Measurements from ENCODE around the gene PPP2R2C.

PPP2R2C gene

DNA sequence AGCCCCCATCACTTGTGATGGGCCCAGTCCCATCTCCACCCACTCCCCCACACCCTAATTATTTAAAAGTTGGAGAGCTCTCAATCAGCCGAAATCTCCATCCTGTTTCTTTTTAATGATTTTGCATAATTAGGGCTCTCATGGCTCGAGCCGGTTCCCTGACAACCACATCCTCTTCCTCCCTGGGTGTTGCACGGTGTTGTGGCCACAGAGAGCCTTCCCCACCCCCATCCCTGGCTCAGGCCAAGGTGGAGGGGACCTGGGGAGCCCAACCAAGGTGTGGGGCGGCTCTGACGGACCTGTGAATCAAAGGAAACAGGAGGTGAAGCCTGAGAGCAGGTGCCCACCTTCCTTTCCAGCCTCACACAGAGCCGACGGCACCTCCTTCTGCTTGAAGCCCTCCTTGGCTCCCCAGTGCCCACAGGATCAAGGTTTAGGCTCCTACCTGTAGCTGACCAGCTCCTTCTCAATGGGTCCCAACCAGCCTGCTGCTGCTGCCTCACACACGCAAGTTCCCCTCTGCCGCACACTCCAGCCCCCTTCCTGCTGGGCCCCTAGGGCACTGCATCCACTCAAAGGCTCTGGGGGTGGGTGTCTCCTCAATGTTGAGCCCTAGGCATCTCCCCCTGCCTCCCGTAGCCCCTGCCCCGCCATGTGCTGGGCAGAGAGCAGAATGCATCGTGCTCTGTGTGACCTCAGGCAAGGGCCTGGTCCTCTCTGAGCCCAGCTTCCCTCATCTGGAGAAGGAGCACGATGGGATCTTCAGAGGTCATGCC is 134.1 kb downstream of the PPP2R2C start:
- Histone ChIP-seq H3K9ac (ENCODE audit: low read length) (no peak overlapping the region), H4K91ac (ENCODE audit: low read length) (no peak overlapping the region), H3K4me1 (ENCODE audit: control insufficient read depth, insufficient read depth, low read depth, low read length) (peaks cover 2% of the 10 kb centered on the region), H2BK12ac (ENCODE audit: low read length in 2 of 2) (no peak overlapping the region), H3K18ac (ENCODE audit: low read depth in 1 of 2, low read length in 2 of 2) (no peak overlapping the region), H4K8ac (ENCODE audit: low read length) (no peak overlapping the region), H3K9me3 (ENCODE audit: control insufficient read depth, low read length) (peaks cover 8% of the 10 kb centered on the region), H3K4me3 (ENCODE audit: insufficient read depth in 1 of 2, low read depth in 1 of 2, low read length in 2 of 2) (no peak overlapping the region), H2BK5ac (ENCODE audit: low read depth, low read length, poor library complexity, severe bottlenecking) (no peak overlapping the region), H3K4me2 (ENCODE audit: low read length, poor library complexity, severe bottlenecking) (no peak overlapping the region), H2BK15ac (ENCODE audit: low read depth, poor library complexity, severe bottlenecking) (no peak overlapping the region), H3K27me3 (ENCODE audit: control insufficient read depth in 1 of 2, insufficient read depth in 1 of 2, low read length in 2 of 2) (peaks cover 49 to 67% of the 10 kb centered on the region in 2 experiments), H3K23ac (ENCODE audit: low read length in 2 of 2) (no peak overlapping the region), H3K79me1 (replicated peaks; ENCODE audit: low read length, poor library complexity, severe bottlenecking) (no peaks in the 10 kb centered on the region), H3K4ac (ENCODE audit: low read depth in 1 of 2, low read length in 2 of 2) (no peak overlapping the region), H2BK120ac (ENCODE audit: low read depth, low read length) (no peak overlapping the region), H3K14ac (ENCODE audit: low read length in 2 of 2) (no peak overlapping the region), H3K36me3 (ENCODE audit: control insufficient read depth in 1 of 2, insufficient read depth in 2 of 2, low read depth in 1 of 2, low read length in 2 of 2) (no peaks in the 10 kb centered on the region), H2AFZ (ENCODE audit: low read depth, low read length) (no peak overlapping the region), H2AK5ac (ENCODE audit: low read length, severe bottlenecking) (no peak overlapping the region), H3K27ac (ENCODE audit: low read length, poor library complexity, severe bottlenecking) (no peak overlapping the region)
- no peak for DNase-seq
- WGBS = 73% methylated on average over 14 of the region's 14 CpGs

DNA sequence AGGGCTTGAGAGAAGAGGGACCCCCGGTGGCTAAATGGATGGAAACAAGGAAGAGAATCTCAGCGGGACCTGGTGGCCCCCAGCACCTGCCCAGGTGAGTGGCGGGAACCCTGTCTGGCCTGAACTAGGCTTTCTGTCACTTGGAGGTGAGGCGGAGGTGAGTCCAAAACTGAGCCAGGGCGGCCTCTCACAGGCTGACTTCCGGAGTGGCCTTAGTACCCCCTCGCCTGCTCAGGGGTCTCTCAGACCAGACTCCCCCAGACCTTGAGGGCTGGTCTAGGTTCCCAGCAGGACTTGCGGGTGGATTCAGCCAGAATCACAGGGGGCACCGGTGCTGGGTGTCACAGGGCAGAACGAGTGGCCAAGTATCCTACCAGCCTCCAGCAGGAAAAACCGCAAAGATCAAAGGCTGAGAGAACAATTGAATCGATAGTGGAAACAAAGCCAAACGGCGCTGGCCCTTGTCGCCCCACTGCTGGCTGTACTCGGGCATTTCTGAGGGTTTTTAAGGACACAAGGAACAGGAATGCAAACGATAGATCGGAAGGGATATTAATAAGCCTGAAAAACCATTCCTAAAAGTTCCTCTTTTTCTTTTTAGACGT is 135.0 kb downstream of the PPP2R2C start:
- Histone ChIP-seq H2BK12ac (ENCODE audit: low read length in 2 of 2) (no peak overlapping the region), H3K4me1 (ENCODE audit: control insufficient read depth, insufficient read depth, low read depth, low read length) (peaks cover 2% of the 10 kb centered on the region), H3K4me2 (ENCODE audit: low read length, poor library complexity, severe bottlenecking) (no peak overlapping the region), H3K9ac (ENCODE audit: low read length) (no peak overlapping the region), H2BK120ac (ENCODE audit: low read depth, low read length) (no peak overlapping the region), H3K27me3 (ENCODE audit: control insufficient read depth in 1 of 2, insufficient read depth in 1 of 2, low read length in 2 of 2) (peaks cover 51 to 76% of the 10 kb centered on the region in 2 experiments), H4K8ac (ENCODE audit: low read length) (no peak overlapping the region), H3K18ac (ENCODE audit: low read depth in 1 of 2, low read length in 2 of 2) (no peak overlapping the region), H2BK15ac (ENCODE audit: low read depth, poor library complexity, severe bottlenecking) (no peak overlapping the region), H3K14ac (ENCODE audit: low read length in 2 of 2) (no peak overlapping the region), H4K91ac (ENCODE audit: low read length) (no peak overlapping the region), H3K4me3 (ENCODE audit: insufficient read depth in 1 of 2, low read depth in 1 of 2, low read length in 2 of 2) (no peak overlapping the region), H3K4ac (ENCODE audit: low read depth in 1 of 2, low read length in 2 of 2) (no peak overlapping the region), H3K9me3 (ENCODE audit: control insufficient read depth, low read length) (peaks cover 8% of the 10 kb centered on the region), H3K36me3 (ENCODE audit: control insufficient read depth in 1 of 2, insufficient read depth in 2 of 2, low read depth in 1 of 2, low read length in 2 of 2) (no peaks in the 10 kb centered on the region), H3K23ac (ENCODE audit: low read length in 2 of 2) (no peak overlapping the region), H2BK5ac (ENCODE audit: low read depth, low read length, poor library complexity, severe bottlenecking) (no peak overlapping the region), H2AFZ (ENCODE audit: low read depth, low read length) (no peak overlapping the region), H3K79me1 (replicated peaks; ENCODE audit: low read length, poor library complexity, severe bottlenecking) (no peaks in the 10 kb centered on the region), H3K27ac (ENCODE audit: low read length, poor library complexity, severe bottlenecking) (no peak overlapping the region), H2AK5ac (ENCODE audit: low read length, severe bottlenecking) (no peak overlapping the region)
- 45% methylated on average over 15 of the region's 19 CpGs for whole genome bisulfite sequencing
- DNase-seq = no peak

DNA sequence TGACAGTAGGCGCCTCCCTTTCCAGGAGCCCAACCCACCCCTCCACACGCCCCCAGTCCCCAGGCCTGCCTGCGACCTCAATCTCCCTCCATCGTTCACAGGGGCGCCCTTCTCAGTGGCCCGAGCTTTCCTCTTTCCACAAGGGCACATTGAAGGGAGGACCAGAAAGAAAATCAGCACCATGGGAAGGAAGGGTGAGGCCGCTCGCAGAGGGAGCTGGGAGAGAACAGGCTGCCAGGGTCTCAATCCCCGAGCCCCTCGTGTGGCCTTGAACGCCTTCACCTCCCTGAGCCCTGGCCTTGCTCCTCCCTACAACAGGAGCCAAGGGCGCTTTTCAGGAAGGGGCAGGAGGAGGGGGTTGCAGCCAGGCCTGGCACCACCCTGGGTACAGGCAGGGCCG is 136.2 kb downstream of the PPP2R2C start:
- no peak overlapping the region for H3K23ac ChIP-seq (ENCODE audit: low read length in 2 of 2)
- H3K27ac ChIP-seq (ENCODE audit: low read length, poor library complexity, severe bottlenecking) = no peak overlapping the region
- H2BK12ac ChIP-seq (ENCODE audit: low read length in 2 of 2) = no peak overlapping the region
- no peak overlapping the region for H3K18ac ChIP-seq (ENCODE audit: low read depth in 1 of 2, low read length in 2 of 2)
- no peaks in the 10 kb centered on the region for H3K36me3 ChIP-seq (ENCODE audit: control insufficient read depth in 1 of 2, insufficient read depth in 2 of 2, low read depth in 1 of 2, low read length in 2 of 2)
- no peak overlapping the region for H3K4me2 ChIP-seq (ENCODE audit: low read length, poor library complexity, severe bottlenecking)
- H4K91ac ChIP-seq (ENCODE audit: low read length) = no peak overlapping the region
- H4K8ac ChIP-seq (ENCODE audit: low read length) = no peak overlapping the region
- peaks cover 49 to 75% of the 10 kb centered on the region in 2 experiments for H3K27me3 ChIP-seq (ENCODE audit: control insufficient read depth in 1 of 2, insufficient read depth in 1 of 2, low read length in 2 of 2)
- no peak for DNase-seq
- H2BK15ac ChIP-seq (ENCODE audit: low read depth, poor library complexity, severe bottlenecking) = no peak overlapping the region
- peaks cover 8% of the 10 kb centered on the region for H3K9me3 ChIP-seq (ENCODE audit: control insufficient read depth, low read length)
- no peak overlapping the region for H2BK120ac ChIP-seq (ENCODE audit: low read depth, low read length)
- H2AFZ ChIP-seq (ENCODE audit: low read depth, low read length) = no peak overlapping the region
- no peak overlapping the region for H2AK5ac ChIP-seq (ENCODE audit: low read length, severe bottlenecking)
- no peak overlapping the region for H2BK5ac ChIP-seq (ENCODE audit: low read depth, low read length, poor library complexity, severe bottlenecking)
- H3K4me1 ChIP-seq (ENCODE audit: control insufficient read depth, insufficient read depth, low read depth, low read length) = peaks cover 2% of the 10 kb centered on the region
- peak overlapping the region in 1 of 2 experiments; percentile 21 for H3K4me3 ChIP-seq (ENCODE audit: insufficient read depth in 1 of 2, low read depth in 1 of 2, low read length in 2 of 2)
- no peaks in the 10 kb centered on the region for H3K79me1 ChIP-seq (replicated peaks; ENCODE audit: low read length, poor library complexity, severe bottlenecking)
- no peak overlapping the region for H3K4ac ChIP-seq (ENCODE audit: low read depth in 1 of 2, low read length in 2 of 2)
- 83% methylated on average over 10 of the region's 13 CpGs for WGBS
- no peak overlapping the region for H3K14ac ChIP-seq (ENCODE audit: low read length in 2 of 2)
- no peak overlapping the region for H3K9ac ChIP-seq (ENCODE audit: low read length)

DNA sequence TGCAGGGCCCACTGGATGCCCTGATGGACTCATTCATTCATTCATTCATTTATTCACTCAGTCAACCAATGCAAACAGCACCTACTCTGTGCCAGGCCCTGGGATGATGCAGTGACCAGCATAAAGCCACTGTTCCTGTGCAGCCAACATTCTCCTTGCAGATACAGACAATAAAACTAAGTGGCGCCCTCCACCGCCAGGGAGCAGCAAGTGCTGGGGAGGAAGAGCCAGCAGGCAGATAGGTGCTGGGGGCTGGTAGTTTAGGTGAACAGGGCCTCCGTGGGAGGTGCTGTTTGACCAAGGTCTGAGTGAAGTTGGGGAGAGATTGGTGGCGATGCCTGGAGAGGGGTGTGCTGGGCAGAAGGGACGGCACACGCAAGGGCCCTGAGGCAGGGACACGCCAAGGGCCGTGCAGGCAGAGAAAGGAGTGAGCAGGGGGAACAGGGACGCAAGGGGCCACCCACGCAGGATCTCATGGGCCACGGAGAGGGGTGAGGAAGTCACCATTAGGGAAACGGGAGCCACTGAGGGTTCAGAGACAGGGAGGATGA is 137.3 kb downstream of the PPP2R2C start:
- H3K14ac ChIP-seq (ENCODE audit: low read length in 2 of 2) = no peak overlapping the region
- peaks cover 2% of the 10 kb centered on the region for H3K4me1 ChIP-seq (ENCODE audit: control insufficient read depth, insufficient read depth, low read depth, low read length)
- no peak overlapping the region for H2BK12ac ChIP-seq (ENCODE audit: low read length in 2 of 2)
- peaks cover 8% of the 10 kb centered on the region for H3K9me3 ChIP-seq (ENCODE audit: control insufficient read depth, low read length)
- no peak overlapping the region for H3K27ac ChIP-seq (ENCODE audit: low read length, poor library complexity, severe bottlenecking)
- H4K8ac ChIP-seq (ENCODE audit: low read length) = no peak overlapping the region
- no peak overlapping the region for H3K23ac ChIP-seq (ENCODE audit: low read length in 2 of 2)
- H3K36me3 ChIP-seq (ENCODE audit: control insufficient read depth in 1 of 2, insufficient read depth in 2 of 2, low read depth in 1 of 2, low read length in 2 of 2) = no peaks in the 10 kb centered on the region
- no peak overlapping the region for H2BK5ac ChIP-seq (ENCODE audit: low read depth, low read length, poor library complexity, severe bottlenecking)
- no peaks in the 10 kb centered on the region for H3K79me1 ChIP-seq (replicated peaks; ENCODE audit: low read length, poor library complexity, severe bottlenecking)
- no peak overlapping the region for H2BK120ac ChIP-seq (ENCODE audit: low read depth, low read length)
- H3K4ac ChIP-seq (ENCODE audit: low read depth in 1 of 2, low read length in 2 of 2) = no peak overlapping the region
- no peak overlapping the region for H3K4me3 ChIP-seq (ENCODE audit: insufficient read depth in 1 of 2, low read depth in 1 of 2, low read length in 2 of 2)
- H4K91ac ChIP-seq (ENCODE audit: low read length) = no peak overlapping the region
- no peak overlapping the region for H2AK5ac ChIP-seq (ENCODE audit: low read length, severe bottlenecking)
- no peak overlapping the region for H2AFZ ChIP-seq (ENCODE audit: low read depth, low read length)
- DNase-seq = no peak
- no peak overlapping the region for H2BK15ac ChIP-seq (ENCODE audit: low read depth, poor library complexity, severe bottlenecking)
- peaks cover 43 to 73% of the 10 kb centered on the region in 2 experiments for H3K27me3 ChIP-seq (ENCODE audit: control insufficient read depth in 1 of 2, insufficient read depth in 1 of 2, low read length in 2 of 2)
- no peak overlapping the region for H3K18ac ChIP-seq (ENCODE audit: low read depth in 1 of 2, low read length in 2 of 2)
- no peak overlapping the region for H3K4me2 ChIP-seq (ENCODE audit: low read length, poor library complexity, severe bottlenecking)
- WGBS = 80% methylated on average over 12 of the region's 12 CpGs
- no peak overlapping the region for H3K9ac ChIP-seq (ENCODE audit: low read length)
